Loucy (cell line): ENCODE measurements around the gene ZNF714.

Source experiments
- H2AFZ ChIP-seq: fragments of 200-600 bp; sonication (generic); 2 replicates; pipeline ENCODE4 v1.6.0; 2016; ENCODE audit warnings: antibody characterized with exemption, mild to moderate bottlenecking, low read length, moderate library complexity
- H3F3A ChIP-seq: fragments of 200-600 bp; 2 replicates; pipeline ENCODE4 v1.6.0; 2016; ENCODE audit warnings: antibody characterized with exemption, low read depth, mild to moderate bottlenecking
- H3K27me3 ChIP-seq: fragments of 200-600 bp; sonication (generic); 2 replicates; pipeline ENCODE4 v1.6.1; 2014; ENCODE audit warnings: low read length, mild to moderate bottlenecking; ENCODE audit not compliant: insufficient read depth, poor library complexity, severe bottlenecking
- H3K36me3 ChIP-seq: fragments of 200-600 bp; sonication (generic); 2 replicates; pipeline ENCODE4 v1.6.1; 2016; ENCODE audit warnings: low read length; ENCODE audit not compliant: insufficient read depth
- H3K4me1 ChIP-seq: fragments of 200-600 bp; sonication (generic); 2 replicates; pipeline ENCODE4 v1.5.1; 2014; ENCODE audit warnings: low read length, mild to moderate bottlenecking; ENCODE audit not compliant: insufficient read depth, poor library complexity, severe bottlenecking
- H3K4me2 ChIP-seq: fragments of 200-600 bp; sonication (generic); 2 replicates; pipeline ENCODE4 v1.6.0; 2014; ENCODE audit warnings: antibody characterized with exemption, low read length, low read depth, mild to moderate bottlenecking; ENCODE audit not compliant: poor library complexity, severe bottlenecking
- H3K4me3 ChIP-seq: fragments of 200-600 bp; sonication (generic); 2 replicates; pipeline ENCODE4 v1.5.1; 2014; ENCODE audit warnings: low read length, mild to moderate bottlenecking, mixed read lengths; ENCODE audit not compliant: poor library complexity, severe bottlenecking
- H3K79me2 ChIP-seq: fragments of 200-600 bp; sonication (generic); 2 replicates; pipeline ENCODE4 v1.6.1; 2014; ENCODE audit warnings: low read length; ENCODE audit not compliant: insufficient read depth
- H3K9ac ChIP-seq: fragments of 200-600 bp; sonication (generic); 2 replicates; pipeline ENCODE4 v1.6.0; 2014; ENCODE audit warnings: mild to moderate bottlenecking, low read depth, low read length, moderate library complexity; ENCODE audit not compliant: poor library complexity, severe bottlenecking
- H3K9me2 ChIP-seq: fragments of 200-600 bp; sonication (generic); replicated peaks from 2 replicates; pipeline ENCODE4 v1.6.1; 2016; ENCODE audit warnings: low read depth, low read length, mixed read lengths
- H3K9me3 ChIP-seq: fragments of 200-600 bp; sonication (generic); 2 replicates; pipeline ENCODE4 v1.6.1; 2014; ENCODE audit warnings: mild to moderate bottlenecking, antibody characterized with exemption, low read length, low read depth; ENCODE audit not compliant: insufficient read depth
- H4K20me1 ChIP-seq: fragments of 200-600 bp; sonication (generic); 2 replicates; pipeline ENCODE4 v1.6.0; 2014; ENCODE audit warnings: antibody characterized with exemption, low read length, mild to moderate bottlenecking; ENCODE audit not compliant: insufficient read depth, poor library complexity, severe bottlenecking
- EZH2phosphoT487 ChIP-seq: fragments of 200-600 bp; IDR thresholded peaks from 2 replicates; pipeline ENCODE4 v1.6.1; 2018; ENCODE audit warnings: antibody characterized with exemption, mild to moderate bottlenecking, moderate library complexity, borderline replicate concordance
- TF ChIP-seq, protein P1 (sequence below): fragments of 200-600 bp; sonication (generic); conservative IDR thresholded peaks from 2 replicates; pipeline ENCODE4 v1.5.1; 2014; ENCODE audit warnings: mild to moderate bottlenecking, antibody characterized with exemption, low read length

Gene ZNF714

DNA sequence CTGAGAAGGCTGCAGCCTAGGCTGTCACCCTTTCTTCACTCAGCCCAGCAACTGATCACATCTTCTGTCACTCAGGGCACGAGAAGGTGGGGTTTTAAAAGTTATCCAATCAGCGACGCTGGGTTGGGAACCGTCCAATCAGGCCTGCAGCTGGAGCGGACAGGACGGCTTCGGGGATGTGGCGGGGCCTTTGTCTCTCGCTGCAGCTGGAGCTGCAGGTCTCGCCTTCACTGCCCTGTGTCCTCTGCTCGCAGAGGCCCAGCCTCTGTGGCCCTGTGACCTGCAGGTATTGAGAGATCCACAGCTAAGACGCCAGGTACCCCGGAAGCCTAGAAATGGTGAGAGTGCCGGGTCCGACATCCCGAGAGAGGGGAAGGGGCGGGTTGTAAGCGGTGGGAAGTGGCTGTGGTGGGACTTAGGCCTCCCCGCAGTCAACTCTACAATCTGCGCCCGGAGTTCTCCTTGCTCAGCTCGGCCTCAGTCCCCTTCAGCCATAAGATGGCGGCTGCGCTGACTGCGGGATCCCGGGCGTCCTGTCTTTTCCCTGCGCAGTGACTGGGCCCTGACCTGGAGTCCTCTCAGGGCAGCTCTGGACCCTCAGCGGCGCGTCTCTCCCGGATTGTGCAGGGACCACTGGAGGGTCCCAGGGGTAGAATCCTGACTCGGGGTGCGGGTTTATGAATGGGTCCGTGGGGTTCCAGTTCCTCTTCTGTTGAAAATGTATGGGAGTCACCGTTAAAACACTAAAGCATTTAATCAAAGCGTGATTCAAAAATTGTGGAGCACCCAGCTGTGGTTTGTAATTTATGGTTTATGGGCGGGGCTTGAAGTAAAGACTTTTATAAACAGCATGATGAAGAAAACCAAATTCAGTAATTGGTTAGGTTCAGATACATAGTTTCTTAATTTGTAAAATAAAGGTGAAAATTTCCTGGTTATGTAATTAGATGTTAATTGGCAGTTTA, at the start of gene ZNF714:
TSS of gene ZNF714 (plus strand) at position 193 of the 965 bp plus-strand sequence. CDS start 16,066 bp downstream, outside the sequence.
- H3F3A ChIP-seq = no peaks in the 10 kb centered on the region
- no peaks in the 10 kb centered on the region for H3K9me3 ChIP-seq
- H3K9me2 ChIP-seq = no peaks in the 10 kb centered on the region
- no peaks in the 10 kb centered on the region for H3K36me3 ChIP-seq
- H4K20me1 ChIP-seq = peaks cover 24% of the 10 kb centered on the region
- TF ChIP-seq, protein P1, sequence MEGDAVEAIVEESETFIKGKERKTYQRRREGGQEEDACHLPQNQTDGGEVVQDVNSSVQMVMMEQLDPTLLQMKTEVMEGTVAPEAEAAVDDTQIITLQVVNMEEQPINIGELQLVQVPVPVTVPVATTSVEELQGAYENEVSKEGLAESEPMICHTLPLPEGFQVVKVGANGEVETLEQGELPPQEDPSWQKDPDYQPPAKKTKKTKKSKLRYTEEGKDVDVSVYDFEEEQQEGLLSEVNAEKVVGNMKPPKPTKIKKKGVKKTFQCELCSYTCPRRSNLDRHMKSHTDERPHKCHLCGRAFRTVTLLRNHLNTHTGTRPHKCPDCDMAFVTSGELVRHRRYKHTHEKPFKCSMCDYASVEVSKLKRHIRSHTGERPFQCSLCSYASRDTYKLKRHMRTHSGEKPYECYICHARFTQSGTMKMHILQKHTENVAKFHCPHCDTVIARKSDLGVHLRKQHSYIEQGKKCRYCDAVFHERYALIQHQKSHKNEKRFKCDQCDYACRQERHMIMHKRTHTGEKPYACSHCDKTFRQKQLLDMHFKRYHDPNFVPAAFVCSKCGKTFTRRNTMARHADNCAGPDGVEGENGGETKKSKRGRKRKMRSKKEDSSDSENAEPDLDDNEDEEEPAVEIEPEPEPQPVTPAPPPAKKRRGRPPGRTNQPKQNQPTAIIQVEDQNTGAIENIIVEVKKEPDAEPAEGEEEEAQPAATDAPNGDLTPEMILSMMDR = no peak
- no peak for TF ChIP-seq EZH2phosphoT487
- H3K4me1 ChIP-seq = peaks cover 44% of the 10 kb centered on the region
- peaks cover 51% of the 10 kb centered on the region for H3K79me2 ChIP-seq
- no peaks in the 10 kb centered on the region for H3K27me3 ChIP-seq
- peak within 1 kb of the TSS; percentile 91 for H3K4me3 ChIP-seq
- peak within 1 kb of the TSS; percentile 93 for H2AFZ ChIP-seq
- peak within 1 kb of the TSS; percentile 90 for H3K9ac ChIP-seq
- H3K4me2 ChIP-seq = peak within 1 kb of the TSS; percentile 62

DNA sequence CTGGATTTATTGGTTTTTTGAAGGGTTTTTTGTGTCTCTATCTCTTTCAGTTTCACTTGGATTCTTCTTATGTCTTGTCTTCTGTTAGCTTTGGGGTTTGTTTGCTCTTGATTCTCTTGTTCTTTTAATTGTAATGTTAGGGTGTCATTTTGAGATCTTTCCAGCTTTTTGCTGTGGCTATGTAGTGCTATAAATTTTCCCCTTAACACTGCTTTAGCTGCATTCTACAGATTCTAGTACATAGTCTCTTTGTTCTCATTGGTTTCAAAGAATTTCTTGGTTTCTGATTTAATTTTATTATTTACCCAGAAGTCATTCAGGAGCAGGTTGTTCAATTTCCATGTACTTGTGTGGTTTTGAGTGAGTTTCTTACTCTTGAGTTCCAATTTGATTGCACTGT, 37.0 kb upstream of the ZNF714 start:
- TF ChIP-seq EZH2phosphoT487 = no peak
- TF ChIP-seq, protein P1 = no peak
- Histone ChIP-seq H3K4me3 (no peak overlapping the region), H3K27me3 (no peaks in the 10 kb centered on the region), H3K9me2 (no peaks in the 10 kb centered on the region), H3F3A (no peaks in the 10 kb centered on the region), H3K4me2 (no peak overlapping the region), H3K36me3 (peaks cover 57% of the 10 kb centered on the region), H2AFZ (no peak overlapping the region), H3K9me3 (peaks cover 18% of the 10 kb centered on the region; the same call in 1 of the 2 replicates), H3K9ac (no peak overlapping the region), H4K20me1 (peaks cover 18% of the 10 kb centered on the region), H3K4me1 (no peaks in the 10 kb centered on the region), H3K79me2 (peaks cover 72% of the 10 kb centered on the region)

DNA sequence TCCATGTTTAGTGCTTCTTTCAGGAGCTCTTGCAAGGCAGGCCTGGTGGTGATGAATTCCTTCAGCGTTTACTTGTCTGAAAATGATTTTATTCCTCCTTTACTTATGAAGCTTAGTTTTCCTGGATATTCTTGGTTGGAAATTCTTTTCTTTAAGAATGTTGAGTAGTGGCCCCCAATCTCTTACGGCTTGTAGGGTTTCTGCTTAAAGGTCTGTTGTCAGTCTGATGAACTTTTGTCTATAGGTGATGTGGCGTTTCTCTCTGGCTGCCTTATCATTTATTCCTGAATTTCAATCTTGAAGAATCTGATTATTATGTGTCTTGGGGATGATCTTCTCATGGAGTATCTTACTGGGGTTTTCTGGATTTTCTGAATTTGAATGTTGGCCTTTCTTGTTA, 35.5 kb upstream of the ZNF714 start:
- H3K4me2 ChIP-seq = no peak overlapping the region
- no peak overlapping the region for H3K9ac ChIP-seq
- H3K9me2 ChIP-seq = no peaks in the 10 kb centered on the region
- H3K79me2 ChIP-seq = peaks cover 76% of the 10 kb centered on the region
- TF ChIP-seq EZH2phosphoT487 = no peak
- H3K27me3 ChIP-seq = no peaks in the 10 kb centered on the region
- no peak overlapping the region for H2AFZ ChIP-seq
- peaks cover 18% of the 10 kb centered on the region; the same call in 1 of the 2 replicates for H3K9me3 ChIP-seq
- H3F3A ChIP-seq = no peaks in the 10 kb centered on the region
- peaks cover 62% of the 10 kb centered on the region for H3K36me3 ChIP-seq
- H4K20me1 ChIP-seq = peaks cover 13% of the 10 kb centered on the region
- no peaks in the 10 kb centered on the region for H3K4me1 ChIP-seq
- no peak overlapping the region for H3K4me3 ChIP-seq
